AG04450 (cell line): ENCODE results near the gene CFL2. TPM values are rescaled to one million over a fixed set of nuclear protein-coding genes. Genes with fewer than 3 reads are reported as not detected.

Source experiments
- CTCF ChIA-PET: fragments of 300-600, 350-600 bp; formaldehyde crosslinking; extraction: SDS; loops from one replicate; lab custom pipeline; 2022; ENCODE audit warnings: antibody characterized with exemption, inconsistent platforms; lab: Charles Lee
- POLR2A ChIA-PET: fragments of 350-600 bp; formaldehyde crosslinking; extraction: SDS; loops from one replicate; lab custom pipeline; 2021; ENCODE audit warnings: antibody characterized with exemption, inconsistent platforms; lab: Yijun Ruan, JAX
- DNase-seq: peaks from one replicate; pipeline ENCODE4 v3.0.0-alpha.2; 2011; ENCODE audit warnings: low read depth, low spot score
- H3K27ac ChIP-seq: one replicate; pipeline ENCODE4 v1.5.1; 2012; ENCODE audit warnings: low read depth, low read length, control low read depth
- H3K27me3 ChIP-seq: one replicate; pipeline ENCODE4 v1.6.0; 2012; ENCODE audit warnings: low read length; ENCODE audit not compliant: control insufficient read depth, insufficient read depth
- H3K4me3 ChIP-seq: 2 replicates; pipeline ENCODE4 v1.5.1; 2011; ENCODE audit warnings: mild to moderate bottlenecking, low read depth, low read length, control low read depth
- H3K9me3 ChIP-seq: 2 replicates; pipeline ENCODE4 v1.5.1; 2012; ENCODE audit warnings: low read length; ENCODE audit not compliant: control insufficient read depth, insufficient read depth
- CTCF ChIP-seq: IDR thresholded peaks from 2 replicates; pipeline ENCODE4 v1.5.1; 2011; ENCODE audit warnings: low read depth, low read length, control low read depth, inconsistent platforms
- polyA plus RNA-seq: library from polyadenylated mRNA; depleted of rRNA; stranded (reverse); fragments of >200 nt; gene quantifications from 2 replicates; pipeline ENCODE4 v1.2.3, GENCODE V29; 2011

Gene CFL2
- polyA plus RNA-seq, 1 experiment: 229 TPM

- CTCF ChIA-PET: interaction anchor here (0.7 to 4.5 kb wide), 17 partner anchors 15 to 745 kb away, joined by 3 to 45 read pairs (median 5); no protein-coding TSS in a partner anchor
These were observed 40.7 kb downstream of the CFL2 start for GRCh38 chr14:34673702-34674101.

GRCh38 chr14:34671716-34672115 is 42.7 kb downstream of the CFL2 start:
- no peaks in the 10 kb centered on the region; the same call in 1 of the 2 replicates for H3K9me3 ChIP-seq
- ChIA-PET POLR2A (interaction anchor here (0.5 to 0.6 kb wide), 2 partner anchors 82 to 84 kb away, joined by 3 to 4 read pairs; no protein-coding TSS in a partner anchor), CTCF (interaction anchor here (0.6 to 4.5 kb wide), 11 partner anchors 9 to 739 kb away, joined by 3 to 45 read pairs (median 7); no protein-coding TSS in a partner anchor)
- H3K27me3 ChIP-seq: no peaks in the 10 kb centered on the region
- no peak for DNase-seq
- no peak overlapping the region for H3K4me3 ChIP-seq
- no peak for TF ChIP-seq CTCF
- H3K27ac ChIP-seq: no peak overlapping the region

More at GRCh38 chr14:34673702-34674101, 40.7 kb downstream of the CFL2 start:
- no peaks in the 10 kb centered on the region for H3K9me3 ChIP-seq
- DNase-seq: no peak
- TF ChIP-seq CTCF: no peak
- POLR2A ChIA-PET: no interaction called here
- H3K27ac ChIP-seq: no peak overlapping the region
- H3K4me3 ChIP-seq: no peak overlapping the region
- H3K27me3 ChIP-seq: no peaks in the 10 kb centered on the region

- DNase-seq: no peak
- CTCF ChIA-PET: interaction anchor here (0.5 kb wide), 1 partner anchor 115 kb away, joined by 3 read pairs; no protein-coding TSS in a partner anchor
These were observed 46.3 kb downstream of the CFL2 start for GRCh38 chr14:34668111-34668510.

GRCh38 chr14:34667007-34667406 is 47.4 kb downstream of the CFL2 start:
- Histone ChIP-seq H3K4me3 (no peak overlapping the region), H3K27me3 (no peaks in the 10 kb centered on the region), H3K27ac (no peak overlapping the region), H3K9me3 (no peaks in the 10 kb centered on the region; the same call in 1 of the 2 replicates)
- TF ChIP-seq CTCF: no peak
- ChIA-PET CTCF (no interaction called here), POLR2A (no interaction called here)
- no peak for DNase-seq

More at GRCh38 chr14:34668111-34668510, 46.3 kb downstream of the CFL2 start:
- Histone ChIP-seq H3K4me3 (no peak overlapping the region), H3K27me3 (no peaks in the 10 kb centered on the region), H3K9me3 (no peaks in the 10 kb centered on the region; the same call in 1 of the 2 replicates), H3K27ac (no peak overlapping the region)
- POLR2A ChIA-PET: no interaction called here
- no peak for TF ChIP-seq CTCF

GRCh38 chr14:34665785-34666435 is 48.5 kb downstream of the CFL2 start:
- POLR2A ChIA-PET: interaction anchor here (0.7 to 1.1 kb wide), 2 partner anchors 15 to 43 kb away, joined by 3 to 8 read pairs; no protein-coding TSS in a partner anchor
- peak; percentile 80 for DNase-seq
- Histone ChIP-seq H3K4me3 (no peak overlapping the region), H3K9me3 (no peaks in the 10 kb centered on the region; the same call in none of the 2 replicates), H3K27me3 (no peaks in the 10 kb centered on the region), H3K27ac (no peak overlapping the region)
- CTCF ChIA-PET: no interaction called here
- no peak for TF ChIP-seq CTCF
